Measurements from ENCODE around the gene SLN.

The SLN gene

GRCh38 chr11:107720303-107720774, 8.5 kb upstream of the SLN start:
- no peak for TF ChIP-seq ZNF8 (CRISPR knock-in tag; IDR thresholded peaks at IDR 0.05)
- no peak for TF ChIP-seq RARB (CRISPR knock-in tag; IDR thresholded peaks at IDR 0.05)
- no peak for TF ChIP-seq SNAI2 (CRISPR knock-in tag; IDR thresholded peaks at IDR 0.05)
- TF ChIP-seq TOX (CRISPR knock-in tag; IDR thresholded peaks at IDR 0.05; ENCODE audit: borderline replicate concordance) = no peak
- no peak for TF ChIP-seq ARNTL (CRISPR knock-in tag; IDR thresholded peaks at IDR 0.05; ENCODE audit: borderline replicate concordance, low read depth)
- TF ChIP-seq GLIS3 (CRISPR knock-in tag; IDR thresholded peaks at IDR 0.05) = no peak

GRCh38 chr11:107719557-107720302, 7.9 kb upstream of the SLN start:
- peak; percentile 60 for ATAC-seq

More at GRCh38 chr11:107720303-107720774, 8.5 kb upstream of the SLN start:
- ATAC-seq = peak; percentile 27; the same call in 1 of the 3 replicates

DNA sequence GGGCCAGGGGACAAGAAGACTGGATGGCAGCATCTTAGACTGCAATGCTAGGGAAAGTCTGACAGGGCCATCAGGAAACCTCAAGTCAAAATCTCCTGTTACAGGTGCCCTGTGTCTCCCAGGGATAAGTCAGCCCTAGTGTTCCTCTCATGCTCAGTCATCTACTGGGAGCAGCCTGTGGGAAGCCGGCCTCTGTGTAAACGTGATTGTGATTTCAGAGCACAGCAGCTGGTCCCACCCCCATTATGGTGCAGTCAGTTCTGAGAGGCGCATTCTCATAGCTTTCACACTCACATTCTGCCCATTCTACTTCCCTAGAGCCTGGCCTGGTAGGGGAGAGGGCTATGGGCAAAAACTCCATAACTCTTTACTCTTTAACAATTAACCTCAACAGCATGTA, 7.2 kb upstream of the SLN start:
- no peak; the same call in 2 of the 3 replicates for ATAC-seq
- TF ChIP-seq ZC3H10 (CRISPR knock-in tag; IDR thresholded peaks at IDR 0.05) (no peak), ZFP30 (CRISPR knock-in tag; IDR thresholded peaks at IDR 0.05) (no peak), TCF4 (CRISPR knock-in tag; IDR thresholded peaks at IDR 0.05; ENCODE audit: borderline replicate concordance) (no peak), CSDC2 (CRISPR knock-in tag; IDR thresholded peaks at IDR 0.05) (no peak), ESRRG (CRISPR knock-in tag; IDR thresholded peaks at IDR 0.05) (no peak), ZNF70 (CRISPR knock-in tag; IDR thresholded peaks at IDR 0.05) (no peak), ARNTL (CRISPR knock-in tag; IDR thresholded peaks at IDR 0.05; ENCODE audit: borderline replicate concordance, low read depth) (no peak), OSR1 (CRISPR knock-in tag; IDR thresholded peaks at IDR 0.05) (no peak), ZFP3 (CRISPR knock-in tag; IDR thresholded peaks at IDR 0.05) (no peak), BACH2 (CRISPR knock-in tag; IDR thresholded peaks at IDR 0.05; ENCODE audit: borderline replicate concordance) (no peak), CSRNP3 (CRISPR knock-in tag; IDR thresholded peaks at IDR 0.05) (no peak), ISL1 (CRISPR knock-in tag; IDR thresholded peaks at IDR 0.05) (no peak), ZNF8 (CRISPR knock-in tag; IDR thresholded peaks at IDR 0.05) (no peak), SNAI2 (CRISPR knock-in tag; IDR thresholded peaks at IDR 0.05) (no peak)
- TF ChIP-seq, protein P1, sequence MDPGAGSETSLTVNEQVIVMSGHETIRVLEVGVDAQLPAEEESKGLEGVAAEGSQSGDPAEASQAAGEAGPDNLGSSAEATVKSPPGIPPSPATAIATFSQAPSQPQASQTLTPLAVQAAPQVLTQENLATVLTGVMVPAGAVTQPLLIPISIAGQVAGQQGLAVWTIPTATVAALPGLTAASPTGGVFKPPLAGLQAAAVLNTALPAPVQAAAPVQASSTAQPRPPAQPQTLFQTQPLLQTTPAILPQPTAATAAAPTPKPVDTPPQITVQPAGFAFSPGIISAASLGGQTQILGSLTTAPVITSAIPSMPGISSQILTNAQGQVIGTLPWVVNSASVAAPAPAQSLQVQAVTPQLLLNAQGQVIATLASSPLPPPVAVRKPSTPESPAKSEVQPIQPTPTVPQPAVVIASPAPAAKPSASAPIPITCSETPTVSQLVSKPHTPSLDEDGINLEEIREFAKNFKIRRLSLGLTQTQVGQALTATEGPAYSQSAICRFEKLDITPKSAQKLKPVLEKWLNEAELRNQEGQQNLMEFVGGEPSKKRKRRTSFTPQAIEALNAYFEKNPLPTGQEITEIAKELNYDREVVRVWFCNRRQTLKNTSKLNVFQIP (CRISPR knock-in tag; IDR thresholded peaks at IDR 0.05; ENCODE audit: borderline replicate concordance, low read depth) = no peak
- TF ChIP-seq, protein P2, sequence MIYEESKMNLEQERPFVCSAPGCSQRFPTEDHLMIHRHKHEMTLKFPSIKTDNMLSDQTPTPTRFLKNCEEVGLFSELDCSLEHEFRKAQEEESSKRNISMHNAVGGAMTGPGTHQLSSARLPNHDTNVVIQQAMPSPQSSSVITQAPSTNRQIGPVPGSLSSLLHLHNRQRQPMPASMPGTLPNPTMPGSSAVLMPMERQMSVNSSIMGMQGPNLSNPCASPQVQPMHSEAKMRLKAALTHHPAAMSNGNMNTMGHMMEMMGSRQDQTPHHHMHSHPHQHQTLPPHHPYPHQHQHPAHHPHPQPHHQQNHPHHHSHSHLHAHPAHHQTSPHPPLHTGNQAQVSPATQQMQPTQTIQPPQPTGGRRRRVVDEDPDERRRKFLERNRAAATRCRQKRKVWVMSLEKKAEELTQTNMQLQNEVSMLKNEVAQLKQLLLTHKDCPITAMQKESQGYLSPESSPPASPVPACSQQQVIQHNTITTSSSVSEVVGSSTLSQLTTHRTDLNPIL (CRISPR knock-in tag; IDR thresholded peaks at IDR 0.05; ENCODE audit: low read depth) = no peak

More at GRCh38 chr11:107719557-107720302, 7.9 kb upstream of the SLN start:
- TF ChIP-seq TOX (CRISPR knock-in tag; IDR thresholded peaks at IDR 0.05; ENCODE audit: borderline replicate concordance) = no peak
- no peak for TF ChIP-seq ZC3H10 (CRISPR knock-in tag; IDR thresholded peaks at IDR 0.05)

GRCh38 chr11:107716884-107717532, 5.2 kb upstream of the SLN start:
- TF ChIP-seq PATZ1 (CRISPR knock-in tag; IDR thresholded peaks at IDR 0.05; ENCODE audit: borderline replicate concordance) = no peak
- TF ChIP-seq, protein P2 (CRISPR knock-in tag; IDR thresholded peaks at IDR 0.05; ENCODE audit: low read depth) = no peak
- TF ChIP-seq ZC3H10 (CRISPR knock-in tag; IDR thresholded peaks at IDR 0.05) = no peak
- no peak for TF ChIP-seq TSHZ2 (CRISPR knock-in tag; IDR thresholded peaks at IDR 0.05)
- no peak for TF ChIP-seq RARB (CRISPR knock-in tag; IDR thresholded peaks at IDR 0.05)
- TF ChIP-seq ISL1 (CRISPR knock-in tag; IDR thresholded peaks at IDR 0.05) = no peak
- no peak for TF ChIP-seq PPARA (CRISPR knock-in tag; IDR thresholded peaks at IDR 0.05; ENCODE audit: borderline replicate concordance)
- TF ChIP-seq ZNF565 (CRISPR knock-in tag; conservative IDR thresholded peaks at IDR 0.05; ENCODE audit: low read depth) = no peak
- TF ChIP-seq ZNF8 (CRISPR knock-in tag; IDR thresholded peaks at IDR 0.05) = no peak

More at GRCh38 chr11:107716884-107717532, 5.2 kb upstream of the SLN start:
- ATAC-seq = no peak
